ENCODE data around the gene LMBR1L.

DNA sequence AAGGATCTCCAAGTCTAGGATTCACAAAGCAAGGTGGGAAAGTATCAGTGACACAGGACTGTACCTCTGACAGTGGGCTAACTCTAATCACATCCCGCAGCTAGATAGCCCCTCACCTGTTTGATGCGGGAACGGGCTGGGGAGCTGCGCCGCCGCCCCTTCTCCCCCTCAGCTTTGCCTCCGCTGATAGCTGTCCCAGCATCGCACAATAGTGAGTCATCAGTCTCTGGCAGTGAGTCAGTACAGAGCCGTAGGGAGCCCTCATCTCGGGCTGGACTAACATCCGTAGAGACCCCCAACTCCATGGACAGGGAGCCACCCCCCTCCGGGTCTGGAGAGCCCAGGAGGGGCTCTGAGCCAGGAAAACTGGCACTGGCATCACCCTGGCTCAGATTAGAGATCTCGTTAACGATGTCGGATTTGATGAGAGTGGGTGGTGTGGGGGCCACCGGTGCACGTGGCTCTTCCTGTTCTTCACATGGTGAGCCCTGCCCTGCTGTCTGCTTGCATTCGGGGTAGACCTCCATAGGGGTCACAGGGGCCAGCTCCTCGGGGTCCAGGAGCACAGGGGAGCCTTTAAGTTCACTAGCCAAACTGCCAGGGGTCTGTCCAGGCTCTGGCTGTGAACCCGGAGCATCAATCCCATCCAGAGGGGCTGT, 61.0 kb downstream of the LMBR1L start:
- TF ChIP-seq CTCF (IDR thresholded peaks at IDR 0.05) (no peak), POLR2A (IDR thresholded peaks at IDR 0.05) (no peak), POLR2AphosphoS5 (IDR thresholded peaks at IDR 0.05) (no peak), EP300 (IDR thresholded peaks at IDR 0.05) (no peak)
